Subcutaneous abdominal adipose tissue (tissue), 5 donors: ENCODE data around the gene SMAD5.

Experiments
- H3K27ac ChIP-seq: one replicate; pipeline ENCODE4 v1.7.0; 2013; ENCODE audit warnings: low read depth, mild to moderate bottlenecking, inconsistent platforms, low read length, moderate library complexity
- H3K27me3 ChIP-seq, 5 donors: one replicate each; pipeline ENCODE4 v1.7.0; 2013; ENCODE audit warnings: low read length in 5 of 5, inconsistent platforms in 1 of 5; ENCODE audit not compliant: control insufficient read depth in 5 of 5, insufficient read depth in 4 of 5
- H3K36me3 ChIP-seq, 5 donors: one replicate each; pipeline ENCODE4 v1.7.0; 2013; ENCODE audit warnings: low read length in 5 of 5; ENCODE audit not compliant: control insufficient read depth in 5 of 5, insufficient read depth in 5 of 5
- H3K4me1 ChIP-seq, 5 donors: one replicate each; pipeline ENCODE4 v1.7.0; 2013; ENCODE audit warnings: low read length in 5 of 5, mild to moderate bottlenecking in 3 of 5, moderate library complexity in 1 of 5; ENCODE audit not compliant: control insufficient read depth in 5 of 5, insufficient read depth in 5 of 5
- H3K4me3 ChIP-seq, 5 donors: one replicate each; pipeline ENCODE4 v1.7.0; 2013; ENCODE audit warnings: low read length in 5 of 5, low read depth in 1 of 5
- H3K9ac ChIP-seq, 5 donors: one replicate each; pipeline ENCODE4 v1.7.0; 2013; ENCODE audit warnings: low read length in 5 of 5, mild to moderate bottlenecking in 4 of 5, moderate library complexity in 3 of 5
- H3K9me3 ChIP-seq, 5 donors: one replicate each; pipeline ENCODE4 v1.7.0; 2013; ENCODE audit warnings: low read length in 5 of 5; ENCODE audit not compliant: control insufficient read depth in 5 of 5
- donor health status: healthy.
- donor health status: healthy.
- donor health status: healthy.
- donor health status: healthy.
- donor health status: healthy.

The SMAD5 gene

DNA sequence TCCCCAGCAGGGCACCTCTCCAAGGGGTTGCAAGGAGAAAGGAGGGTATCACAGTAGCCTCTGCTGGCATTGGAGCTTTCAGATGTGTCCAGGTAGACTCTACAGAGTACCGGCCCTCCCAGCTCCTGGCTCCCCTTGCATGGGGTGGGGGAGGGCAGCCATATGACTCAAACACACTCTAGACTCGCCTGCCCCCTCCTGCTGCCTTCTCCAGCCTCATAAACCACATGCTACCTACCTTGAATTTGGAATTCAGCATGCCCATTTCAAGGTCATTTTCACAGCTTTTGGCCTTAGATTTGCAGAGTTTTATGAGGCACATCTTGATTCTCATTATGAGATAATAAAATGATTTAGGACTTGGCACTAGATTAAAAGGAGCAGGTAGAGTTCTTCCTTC lies 93.2 kb downstream of the SMAD5 start:
- H3K9me3 ChIP-seq = peaks cover 2 to 12% (median 5%) of the 10 kb centered on the region in 5 donors
- H3K36me3 ChIP-seq = no peaks in the 10 kb centered on the region
- no peaks in the 10 kb centered on the region for H3K4me1 ChIP-seq
- peaks cover 0 to 21% (median 8%) of the 10 kb centered on the region in 5 donors for H3K27me3 ChIP-seq
- H3K27ac ChIP-seq = no peak overlapping the region
- H3K4me3 ChIP-seq = no peak overlapping the region
- H3K9ac ChIP-seq = no peak overlapping the region

DNA sequence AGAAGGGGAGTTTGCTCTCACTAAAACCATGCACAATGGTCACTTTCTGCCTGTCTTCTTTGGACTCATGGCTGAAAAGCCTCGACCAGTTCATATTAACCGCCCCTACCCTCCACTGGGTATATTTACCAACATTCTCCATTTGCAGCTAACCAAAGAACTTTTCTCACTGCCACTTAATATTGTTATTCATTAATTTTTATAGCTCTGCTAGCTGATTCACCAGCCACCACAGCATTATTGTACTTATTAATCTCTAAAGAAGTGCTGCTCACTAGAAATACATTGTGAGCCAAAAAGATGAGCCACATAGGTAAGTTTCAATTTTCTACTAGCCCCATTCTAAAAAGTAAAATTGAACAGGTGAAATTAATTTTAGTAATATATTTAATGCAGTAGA lies 93.8 kb downstream of the SMAD5 start:
- Histone ChIP-seq H3K4me1 (no peaks in the 10 kb centered on the region), H3K4me3 (no peak overlapping the region), H3K9me3 (peaks cover 0 to 7% (median under 1%) of the 10 kb centered on the region in 5 donors), H3K27ac (no peak overlapping the region), H3K27me3 (peaks cover 0 to 26% (median 6%) of the 10 kb centered on the region in 5 donors), H3K9ac (no peak overlapping the region), H3K36me3 (no peaks in the 10 kb centered on the region)

DNA sequence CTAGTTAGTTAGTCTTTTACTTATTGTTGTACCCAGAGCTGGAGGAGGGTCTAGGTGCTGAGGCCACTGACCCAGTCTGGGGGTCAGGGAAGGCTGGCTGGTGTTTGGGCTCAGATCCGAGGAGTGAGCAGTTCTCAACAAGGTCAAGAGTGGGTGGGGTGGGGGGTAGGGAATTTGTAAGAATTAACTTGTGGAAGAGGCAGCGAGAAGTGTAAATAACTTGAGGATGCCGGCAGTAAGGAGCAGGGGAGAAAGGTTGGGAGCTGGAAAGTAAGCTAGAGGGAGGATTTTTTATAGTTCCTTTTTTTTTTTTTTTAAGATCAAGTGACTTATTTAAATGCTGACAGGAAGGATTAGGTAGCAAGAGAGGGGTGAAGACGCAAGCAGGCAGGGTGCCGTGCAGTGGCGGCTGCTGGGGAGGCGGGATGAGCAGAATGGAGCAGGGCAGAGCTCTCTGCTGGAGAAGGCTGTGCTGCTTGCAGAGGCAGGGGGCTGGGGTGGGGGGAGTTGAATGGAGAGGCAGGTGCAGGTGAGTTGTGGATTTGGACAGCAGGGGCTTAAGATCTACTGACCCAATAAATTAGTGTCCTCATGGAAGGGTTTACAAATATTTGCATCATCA lies 95.6 kb downstream of the SMAD5 start:
- no peaks in the 10 kb centered on the region for H3K9me3 ChIP-seq
- H3K27ac ChIP-seq = no peak overlapping the region
- no peak overlapping the region for H3K4me3 ChIP-seq
- no peaks in the 10 kb centered on the region for H3K4me1 ChIP-seq
- no peak overlapping the region for H3K9ac ChIP-seq
- no peaks in the 10 kb centered on the region for H3K36me3 ChIP-seq
- peaks cover 0 to 28% (median 5%) of the 10 kb centered on the region in 5 donors for H3K27me3 ChIP-seq

DNA sequence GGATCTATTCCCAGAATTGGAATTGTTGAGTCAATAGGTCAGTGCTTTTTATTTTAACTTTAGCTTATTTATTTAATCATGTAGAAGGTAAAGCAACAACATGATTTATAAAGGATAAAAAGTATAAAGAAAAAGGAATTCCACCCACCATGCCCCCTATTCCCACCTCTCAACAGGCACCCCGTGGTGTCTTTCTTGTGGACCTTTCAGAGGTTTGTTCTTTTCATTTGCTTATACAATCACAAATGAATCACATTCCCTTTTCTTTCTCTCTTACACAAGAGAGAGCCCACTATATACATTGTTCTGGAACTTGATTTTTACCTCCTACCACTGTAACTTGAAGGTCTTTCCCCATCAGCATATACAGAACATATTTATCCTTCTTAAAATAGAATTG lies 97.5 kb downstream of the SMAD5 start:
- Histone ChIP-seq H3K36me3 (no peaks in the 10 kb centered on the region), H3K27me3 (peaks cover 0 to 18% (median 5%) of the 10 kb centered on the region in 5 donors), H3K27ac (no peak overlapping the region), H3K4me3 (no peak overlapping the region), H3K9ac (no peak overlapping the region), H3K9me3 (no peaks in the 10 kb centered on the region), H3K4me1 (no peaks in the 10 kb centered on the region)

DNA sequence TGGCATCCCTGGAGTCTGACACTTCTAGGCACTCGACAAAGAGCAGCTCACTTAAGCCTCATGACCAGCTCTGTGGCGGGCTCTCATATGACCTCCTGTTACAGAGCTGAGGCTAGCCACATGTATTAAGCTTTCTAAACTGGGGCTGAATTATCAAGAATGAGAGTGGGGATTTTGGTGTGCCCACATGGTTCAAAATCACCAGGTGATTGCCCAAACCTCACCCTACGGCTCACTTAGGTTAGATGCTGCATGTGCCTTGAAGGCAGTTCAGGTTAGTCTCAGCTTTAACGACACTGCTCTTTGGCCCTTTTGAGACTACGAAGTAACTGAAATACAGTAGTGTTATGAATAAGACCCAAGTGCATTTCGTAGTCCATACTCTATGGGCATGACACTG lies 99.7 kb downstream of the SMAD5 start:
- Histone ChIP-seq H3K9me3 (no peaks in the 10 kb centered on the region), H3K9ac (no peak overlapping the region), H3K36me3 (no peaks in the 10 kb centered on the region), H3K4me3 (no peak overlapping the region), H3K27ac (no peak overlapping the region), H3K27me3 (peaks cover 0 to 16% (median 3%) of the 10 kb centered on the region in 5 donors), H3K4me1 (no peaks in the 10 kb centered on the region)
